AG09309 (cell line): ENCODE results near the gene HERC4.

Experiments used
- DNase-seq: peaks from one replicate; pipeline ENCODE4 v3.0.0-alpha.2; 2010; ENCODE audit warnings: low read depth
- H3K4me3 ChIP-seq: 2 replicates; pipeline ENCODE4 v1.5.1; 2011; ENCODE audit warnings: mild to moderate bottlenecking, low read depth, low read length, moderate library complexity; ENCODE audit not compliant: control insufficient read depth
- CTCF ChIP-seq: IDR thresholded peaks from 2 replicates; pipeline ENCODE4 v1.5.1; 2011; ENCODE audit warnings: mild to moderate bottlenecking, low read depth, low read length, inconsistent platforms; ENCODE audit not compliant: insufficient read depth, control insufficient read depth; ENCODE audit errors: missing control alignments

The HERC4 gene

GRCh38 chr10:68074775-68075549 is at the start of gene HERC4:
TSS of gene HERC4 (minus strand) at chr10:68075283. CDS start at chr10:68073108, 2,175 bp downstream.
- DNase-seq = peak; percentile 77
- H3K4me3 ChIP-seq = peak within 1 kb of the TSS; percentile 72
- no peak for TF ChIP-seq CTCF

GRCh38 chr10:68124718-68125117 is 49.6 kb upstream of the HERC4 start:
- no peak for DNase-seq
- H3K4me3 ChIP-seq = no peak overlapping the region
- no peak for TF ChIP-seq CTCF

- no peak overlapping the region for H3K4me3 ChIP-seq
- no peak for DNase-seq
- no peak for TF ChIP-seq CTCF
These were observed 46.8 kb upstream of the HERC4 start for GRCh38 chr10:68121852-68122251.

- no peak for DNase-seq
- no peak overlapping the region for H3K4me3 ChIP-seq
- no peak for TF ChIP-seq CTCF
These were observed 46.1 kb upstream of the HERC4 start for GRCh38 chr10:68121020-68121743.

- no peak for TF ChIP-seq CTCF
- DNase-seq = no peak
- H3K4me3 ChIP-seq = no peak overlapping the region
These were observed 43.6 kb upstream of the HERC4 start for GRCh38 chr10:68118657-68119056.

- no peak for TF ChIP-seq CTCF
- DNase-seq = no peak
- no peak overlapping the region for H3K4me3 ChIP-seq
These were observed 37.8 kb upstream of the HERC4 start for GRCh38 chr10:68112837-68113236.
